ENCODE data around the gene FBXO31.
A peak's percentile ranks its signal among the peaks of the same experiment; 100 is the strongest.
"Not testable (repeated sequence)": the region's sequence is repeated elsewhere in the genome, so short reads cannot be mapped to it uniquely, and the experiment has no call there.

The FBXO31 gene

DNA sequence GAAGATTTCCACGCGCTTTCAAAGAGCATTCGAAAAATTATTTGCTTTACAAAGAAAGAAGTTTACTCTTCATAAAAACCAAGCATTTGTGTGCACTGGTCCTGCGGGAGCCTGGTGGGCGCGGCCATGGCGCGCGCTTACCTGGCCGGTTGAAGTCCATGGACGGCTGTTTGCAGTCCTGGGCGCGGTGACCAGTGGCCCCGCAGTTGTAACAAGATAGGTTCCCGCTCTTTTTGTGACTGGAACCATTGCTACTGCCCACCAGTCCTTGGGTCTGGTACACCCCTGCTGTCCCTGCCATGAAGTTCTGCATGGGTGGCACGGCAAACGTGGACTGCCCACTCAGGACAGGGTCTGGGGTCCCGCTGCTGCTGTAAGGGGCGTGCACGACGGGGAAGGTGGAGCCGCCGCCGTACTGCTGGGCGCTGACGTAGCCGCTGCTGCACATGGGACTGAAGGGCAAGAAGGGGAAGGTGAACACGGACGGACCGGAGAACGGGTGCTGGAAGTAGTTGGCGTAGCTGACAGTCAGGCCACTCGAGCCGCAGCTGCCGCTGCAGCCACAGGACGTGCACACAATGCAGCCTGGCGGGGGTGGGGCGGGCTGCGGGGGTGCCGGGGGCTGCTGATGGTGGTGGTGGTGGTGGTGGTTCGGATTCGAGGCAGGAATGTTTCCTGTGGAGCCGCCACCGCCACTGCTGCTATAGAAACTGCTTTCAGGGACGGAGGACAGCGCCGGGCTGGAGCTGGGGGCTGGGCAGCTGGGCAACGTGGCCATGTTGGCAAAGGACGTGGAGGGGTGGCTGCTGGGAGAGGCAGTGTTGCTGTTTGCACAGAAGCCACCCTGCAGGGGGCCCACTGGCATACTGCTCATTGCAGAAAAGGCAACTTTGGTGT, 28.0 kb upstream of the FBXO31 start:
- DNase-seq (ENCODE audit: low read depth, low spot score): no peak

DNA sequence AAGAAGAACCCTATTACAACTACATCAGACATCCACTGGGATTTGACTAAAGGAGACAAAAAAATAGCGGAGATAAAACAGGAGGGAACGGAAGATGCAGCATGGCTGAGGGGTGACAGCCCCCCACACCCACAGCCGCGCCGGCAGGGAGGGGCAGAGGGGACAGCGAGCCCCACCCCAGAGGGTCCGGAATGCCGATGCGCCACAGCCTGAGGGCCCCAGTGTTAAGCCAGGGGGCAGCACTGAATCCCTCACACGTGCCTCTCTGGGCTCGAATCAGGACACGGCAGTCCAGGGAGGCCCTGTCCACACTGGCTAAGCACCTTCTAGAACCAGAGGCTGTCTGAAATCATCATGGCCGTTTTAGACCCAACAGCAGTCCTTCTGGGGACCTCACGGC, 27.4 kb upstream of the FBXO31 start:
- DNase-seq (ENCODE audit: low read depth, low spot score): no peak

DNA sequence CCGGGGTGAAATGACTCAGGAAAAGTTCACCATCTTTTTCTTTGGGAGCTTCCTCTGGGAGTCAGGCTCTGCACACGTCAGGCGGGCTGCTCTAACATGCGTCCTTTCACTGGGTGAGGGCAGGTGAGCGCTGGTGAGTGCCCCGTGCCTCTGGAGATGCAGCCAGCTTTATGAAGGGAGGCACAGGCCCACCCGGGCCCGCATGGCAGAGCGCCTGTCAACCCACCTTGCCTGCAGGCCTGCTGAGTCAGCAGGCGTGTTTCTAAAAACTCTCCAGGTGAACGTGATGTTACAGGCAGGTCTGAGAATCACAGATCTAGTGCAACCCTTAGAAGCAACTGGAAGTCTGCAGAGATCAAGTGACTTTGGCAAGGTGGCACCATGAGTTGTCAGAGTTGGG, 27.0 kb upstream of the FBXO31 start:
- no peak for DNase-seq (ENCODE audit: low read depth, low spot score)

DNA sequence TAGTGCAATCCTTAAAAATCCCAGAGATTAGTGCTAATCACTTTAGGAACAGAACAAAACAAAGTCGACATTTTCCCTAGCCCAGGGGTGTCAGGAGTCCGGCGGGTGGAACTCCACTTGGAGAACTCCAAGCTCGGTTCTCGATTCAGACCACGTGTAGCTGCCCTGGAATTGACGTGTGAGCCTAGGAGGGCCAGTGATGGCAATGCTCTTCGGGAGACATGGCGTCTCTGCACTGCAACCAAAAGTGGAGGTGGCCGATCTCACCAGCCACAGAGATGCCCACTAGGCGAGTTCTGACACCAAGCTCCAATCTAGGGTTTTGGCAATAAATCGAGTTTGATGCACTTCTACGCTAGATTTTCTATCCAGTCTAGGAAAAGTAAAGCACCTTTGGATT, 26.2 kb upstream of the FBXO31 start:
- DNase-seq (ENCODE audit: low read depth, low spot score): no peak

DNA sequence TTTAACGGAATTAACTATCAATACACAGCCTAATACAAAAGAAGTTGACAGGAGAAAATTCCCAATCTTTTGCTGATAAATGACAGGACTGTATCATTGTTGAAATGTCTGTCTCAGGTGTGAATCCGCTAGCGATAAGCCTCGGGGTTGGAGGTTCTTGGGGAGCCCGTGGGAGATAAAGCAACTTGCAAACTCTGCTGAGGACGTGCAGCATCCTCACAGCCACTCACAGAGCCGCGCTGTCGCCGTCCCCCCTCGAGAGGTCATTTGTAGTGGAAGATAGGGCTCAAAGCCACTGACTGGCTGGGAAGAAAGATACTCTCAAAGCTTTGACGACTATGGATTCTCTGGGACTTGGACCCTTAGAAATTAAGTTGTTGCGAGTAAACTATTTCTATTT, 25.6 kb upstream of the FBXO31 start:
- no peak for DNase-seq (ENCODE audit: low read depth, low spot score)

DNA sequence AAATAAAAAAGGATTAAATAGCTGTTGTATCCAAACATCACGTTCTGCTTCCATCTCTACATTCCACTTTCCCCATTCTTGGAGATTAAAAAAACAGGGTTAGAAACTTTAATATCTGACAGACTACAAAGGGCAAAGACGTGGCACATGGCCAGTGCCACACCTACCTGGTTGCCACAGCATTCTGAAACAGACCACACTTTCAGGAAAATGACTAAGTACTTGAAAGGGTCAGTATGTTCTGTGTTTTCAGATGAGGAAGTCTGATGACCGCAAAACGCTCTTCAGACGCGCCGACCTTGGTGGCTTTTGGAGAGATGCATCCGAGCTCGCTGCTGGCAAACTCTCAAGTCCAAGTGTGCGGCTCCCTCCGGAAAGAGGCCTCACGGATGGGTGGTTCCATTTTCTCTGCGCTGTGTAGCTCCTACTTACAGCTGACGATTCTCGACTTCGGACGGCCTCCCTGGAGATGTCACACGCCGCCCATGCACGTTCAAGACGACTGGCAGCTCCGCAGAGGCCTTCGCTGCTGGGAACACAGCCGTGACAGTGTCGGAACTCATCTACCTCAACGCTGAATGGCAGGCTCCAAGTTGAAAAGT, 24.0 kb upstream of the FBXO31 start:
- DNase-seq (ENCODE audit: low read depth, low spot score): no peak

DNA sequence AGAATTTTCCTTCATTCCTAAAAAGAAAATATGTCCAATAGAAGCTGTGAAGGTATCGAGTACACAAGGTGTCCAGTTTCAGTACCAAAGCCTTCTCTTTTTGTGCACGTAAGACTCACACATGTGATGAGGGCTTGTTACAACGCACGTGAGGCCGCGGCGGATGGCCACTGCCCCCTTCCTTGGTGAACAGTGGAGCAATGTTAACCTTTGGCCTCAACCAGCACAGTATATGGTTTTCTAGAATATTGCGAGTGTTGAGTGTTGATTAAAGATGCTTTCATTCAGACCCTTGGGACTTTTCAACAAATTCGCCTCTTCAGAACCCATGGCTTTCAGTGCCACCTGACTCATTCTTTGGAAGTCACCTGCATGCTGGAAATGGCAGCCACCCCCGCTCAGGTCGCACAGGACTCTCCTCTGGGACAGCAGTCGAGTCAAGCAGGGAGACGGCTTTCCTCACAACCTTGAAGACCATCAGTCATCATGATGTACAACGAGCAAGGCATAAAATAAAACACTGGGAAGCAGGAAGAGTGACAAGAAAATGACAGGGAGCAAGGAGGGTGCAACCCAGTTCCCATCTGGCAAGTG, 23.0 kb upstream of the FBXO31 start:
- no peak for DNase-seq (ENCODE audit: low read depth, low spot score)

DNA sequence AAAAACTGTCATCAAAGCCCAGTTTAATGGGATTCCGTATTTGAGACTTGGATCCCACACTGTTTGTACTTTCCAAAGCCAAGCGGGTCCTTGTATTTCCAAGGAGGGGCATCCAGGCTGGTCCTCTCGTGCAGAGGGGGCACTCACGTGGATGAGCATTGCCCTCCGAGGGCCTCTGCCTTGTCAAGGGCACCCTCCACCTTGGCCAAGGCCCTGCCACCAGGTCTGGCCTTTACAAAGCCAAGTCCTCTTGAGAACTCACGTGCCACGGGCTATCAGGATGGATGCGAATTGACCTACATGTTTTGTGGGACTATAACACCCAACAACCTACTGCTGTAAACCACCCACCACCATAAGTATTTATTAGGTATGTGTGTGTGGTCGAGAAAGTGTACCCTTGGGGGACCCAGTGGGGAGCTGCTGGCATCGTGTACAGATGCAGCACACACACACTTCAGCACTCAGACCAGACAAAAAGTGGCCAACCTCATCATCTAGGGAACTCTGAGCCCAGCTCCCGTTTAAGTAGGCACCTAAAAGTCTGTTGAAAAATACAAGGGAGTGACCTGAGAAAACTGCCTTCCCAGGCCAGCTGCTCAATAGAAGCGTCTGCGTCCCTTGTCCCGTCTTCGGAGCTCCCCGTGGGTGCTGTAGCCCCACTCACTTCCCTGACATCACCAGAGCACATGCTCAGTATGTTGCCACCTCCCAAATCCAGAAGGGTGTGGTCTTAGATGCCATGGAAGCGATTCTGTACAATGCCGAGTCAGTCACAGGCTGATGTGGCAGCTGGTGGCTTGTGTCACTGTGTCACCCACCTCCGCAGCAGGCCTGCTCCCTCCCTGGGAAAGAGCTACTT, 21.4 kb upstream of the FBXO31 start:
- no peak for DNase-seq (ENCODE audit: low read depth, low spot score)

DNA sequence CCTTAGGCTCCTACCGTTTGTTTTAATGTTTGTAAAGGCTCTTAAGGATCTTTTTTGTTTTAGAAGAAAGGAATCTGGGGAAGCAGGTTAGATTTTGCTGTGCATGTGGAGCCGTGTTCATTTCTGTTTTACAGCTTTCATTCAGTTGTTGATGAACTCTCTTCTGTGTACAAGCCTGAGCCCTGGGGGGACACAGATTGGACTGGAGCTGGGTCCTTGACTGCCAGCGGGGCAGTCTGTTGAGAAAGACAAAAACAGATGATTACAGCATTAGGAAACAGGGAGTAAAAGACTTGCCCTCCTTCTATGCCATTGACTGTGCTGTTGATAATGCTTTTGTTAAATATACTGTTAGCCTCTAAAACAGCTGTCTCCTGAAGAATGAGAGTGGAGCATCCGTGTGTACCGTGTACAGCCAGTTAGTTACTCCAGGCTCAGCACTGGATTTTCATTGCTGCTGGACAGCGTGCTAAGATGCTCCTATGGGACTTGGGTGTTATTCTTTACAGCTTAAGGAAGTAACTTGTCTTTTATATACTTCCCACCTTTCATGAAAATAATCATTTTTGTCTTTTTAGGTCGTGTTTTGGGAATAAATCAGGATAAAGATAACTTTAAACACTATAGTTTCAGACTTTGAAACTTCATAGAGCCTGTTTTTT, 11.7 kb upstream of the FBXO31 start:
- DNase-seq (ENCODE audit: low read depth, low spot score): no peak

DNA sequence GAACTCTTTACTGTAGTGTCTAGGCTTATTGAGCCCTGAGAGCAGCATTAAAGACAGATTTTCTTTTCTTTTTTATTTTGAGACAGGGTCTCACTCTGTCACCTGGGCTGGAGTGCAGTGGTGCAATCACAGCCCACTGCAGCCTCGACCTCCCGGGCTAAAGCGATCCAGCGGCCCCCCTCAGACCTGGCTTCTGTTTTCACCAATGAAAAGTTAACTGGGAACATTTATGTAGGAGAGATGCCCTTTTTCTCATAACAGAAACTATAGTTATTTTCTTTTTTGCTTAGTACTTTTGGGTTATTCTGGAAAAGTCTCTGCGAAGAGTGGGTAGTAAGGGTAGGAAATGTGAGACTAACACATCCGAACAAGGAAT, 10.1 kb upstream of the FBXO31 start:
- no peak for DNase-seq (ENCODE audit: low read depth, low spot score)

DNA sequence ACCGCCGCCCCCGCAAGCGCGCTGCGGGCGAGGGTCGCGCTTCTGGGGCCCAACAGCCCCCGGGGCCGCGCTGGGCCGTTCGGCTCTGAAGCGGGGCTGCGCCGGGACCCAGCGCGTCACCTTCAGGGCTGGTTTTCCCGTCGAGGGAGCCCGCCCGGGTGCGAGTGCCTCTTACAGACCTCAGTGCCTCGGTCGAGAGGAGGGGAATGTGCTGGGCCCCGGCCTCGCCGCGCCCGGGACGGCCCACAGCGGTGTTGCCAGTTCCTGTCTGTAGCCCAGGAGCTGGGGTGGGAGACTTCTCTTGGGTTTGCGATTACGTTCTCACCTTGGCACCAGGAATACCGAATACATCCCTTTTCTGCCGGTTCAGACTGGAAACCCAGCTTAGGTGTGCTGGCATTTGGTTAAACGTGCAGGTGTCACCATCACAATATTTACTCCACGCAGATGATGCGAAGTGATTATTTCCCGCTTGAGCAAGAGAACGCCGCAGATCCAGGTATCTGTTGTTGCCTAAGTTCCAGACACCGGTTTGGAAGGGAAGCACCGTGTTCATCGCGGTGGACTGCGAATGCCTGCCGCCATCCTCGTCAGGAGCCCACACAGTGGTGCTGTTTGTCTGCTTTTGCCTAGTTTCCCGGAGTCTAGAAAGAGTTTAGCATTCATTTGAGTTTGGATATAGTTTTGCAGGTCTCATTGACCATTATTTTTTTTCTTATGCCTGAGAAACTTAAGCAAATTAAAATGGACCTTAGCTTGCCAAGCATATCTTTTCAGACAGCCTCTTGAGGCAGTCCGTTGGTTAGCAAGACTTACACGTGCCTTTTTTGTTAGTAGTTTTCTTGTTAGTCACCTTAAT, 9.5 kb upstream of the FBXO31 start:
- DNase-seq (ENCODE audit: low read depth, low spot score): no peak

DNA sequence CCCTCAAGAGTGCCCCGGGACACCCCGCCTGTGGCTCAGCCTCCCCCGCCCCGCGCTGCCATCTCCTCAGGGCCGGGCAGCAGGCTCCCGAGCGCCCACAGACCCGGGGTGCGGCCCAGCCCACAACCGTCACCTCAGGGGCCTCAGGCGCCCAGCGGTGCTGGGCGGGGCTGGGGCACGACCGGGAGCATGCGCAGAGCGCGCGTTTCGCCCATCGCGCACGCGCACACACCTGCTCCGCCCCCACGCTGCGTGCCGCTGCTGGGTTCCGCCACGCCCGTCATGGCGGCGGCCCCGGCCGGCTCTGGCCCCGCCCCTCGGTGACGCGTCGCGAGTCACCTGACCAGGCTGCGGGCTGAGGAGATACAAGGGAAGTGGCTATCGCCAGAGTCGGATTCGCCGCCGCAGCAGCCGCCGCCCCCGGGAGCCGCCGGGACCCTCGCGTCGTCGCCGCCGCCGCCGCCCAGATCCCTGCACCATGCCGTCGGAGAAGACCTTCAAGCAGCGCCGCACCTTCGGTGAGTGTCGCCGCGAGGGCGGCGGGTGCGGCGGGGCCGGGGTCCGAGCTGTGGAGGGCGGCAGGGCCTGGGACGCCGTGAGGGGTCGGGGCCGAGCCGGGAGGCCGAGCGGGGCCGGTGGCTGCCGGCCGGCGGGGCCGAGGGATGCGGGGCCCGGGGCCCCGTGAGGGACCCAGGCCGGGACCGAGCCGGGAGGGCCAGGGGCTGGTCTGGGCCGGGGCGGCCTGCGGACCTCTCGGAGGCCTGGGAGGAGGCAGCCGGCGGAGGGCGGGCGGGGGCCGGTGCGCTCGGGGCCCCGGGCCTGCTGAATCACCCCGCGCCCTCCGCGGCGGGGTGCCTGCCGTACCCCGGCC, 8.6 kb upstream of the FBXO31 start, which contains the start of gene MAP1LC3B:
Gene MAP1LC3B, plus strand, starts transcription at position 387 of the 871 bp plus-strand sequence. Its CDS starts 92 bp downstream, at position 479.
- DNase-seq (ENCODE audit: low read depth, low spot score): peak; percentile 92

DNA sequence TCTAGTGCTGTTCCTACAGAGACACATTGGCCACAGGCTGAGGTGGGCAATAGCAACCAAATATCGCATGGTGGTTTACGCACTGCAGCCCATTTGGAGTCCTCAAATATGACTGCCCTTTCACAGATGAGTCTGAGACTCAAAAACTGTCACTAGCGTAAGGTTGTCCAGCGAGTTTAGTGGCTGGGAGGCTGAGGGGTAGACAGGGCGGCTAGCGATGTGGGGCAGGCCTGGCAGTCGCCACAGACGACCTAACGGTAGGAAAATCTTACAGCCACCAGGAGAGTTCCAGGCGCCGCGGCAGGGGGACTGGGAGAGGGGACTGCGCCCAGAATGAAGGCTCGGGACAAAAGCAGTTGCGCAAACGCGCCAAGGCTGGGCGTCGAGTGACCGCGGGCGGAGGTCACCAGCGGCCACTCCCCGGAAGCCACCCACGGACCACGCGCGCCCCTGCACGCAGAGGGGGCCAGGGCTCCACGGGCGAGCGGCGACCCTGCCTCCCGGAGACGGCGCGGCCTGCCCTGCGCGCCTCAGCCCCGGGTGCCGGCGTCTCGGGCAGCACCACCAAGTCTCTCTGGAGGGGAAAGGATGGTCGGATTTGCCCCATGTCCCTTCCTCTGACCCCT, 7.9 kb upstream of the FBXO31 start:
- DNase-seq (ENCODE audit: low read depth, low spot score): no peak

DNA sequence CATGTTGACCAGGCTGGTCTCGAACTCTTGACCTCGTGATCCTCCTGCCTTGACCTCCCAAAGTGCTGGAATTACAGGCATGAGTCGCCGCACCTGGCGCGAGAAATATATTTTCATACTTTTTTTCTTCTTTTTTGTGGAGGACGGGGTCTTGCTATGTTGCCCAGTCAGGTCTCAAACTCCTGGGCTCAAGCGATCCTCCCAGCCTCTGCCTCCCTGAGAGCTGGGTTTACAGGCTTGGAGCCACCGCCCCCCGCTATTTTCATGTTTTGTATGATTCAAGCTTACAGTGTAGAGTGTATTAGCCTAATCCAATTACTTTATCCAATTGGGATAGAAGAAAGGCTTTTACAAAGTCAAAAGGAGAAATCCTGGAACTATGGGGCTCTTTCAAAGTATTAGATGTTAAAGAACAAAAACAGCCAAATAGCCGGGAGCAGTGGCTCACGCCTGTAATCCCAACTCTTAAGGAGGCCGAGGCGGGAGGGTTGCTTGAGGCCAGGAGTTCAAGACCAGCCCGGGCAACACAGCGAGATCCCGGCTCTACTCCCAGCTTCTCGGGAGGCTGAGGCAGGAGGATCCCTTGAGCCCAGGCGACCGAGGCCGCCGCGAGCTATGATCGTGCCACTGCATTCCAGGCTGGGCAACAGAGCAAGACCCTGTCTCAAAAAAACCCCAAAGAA, 7.2 kb upstream of the FBXO31 start:
- no peak for DNase-seq (ENCODE audit: low read depth, low spot score)

DNA sequence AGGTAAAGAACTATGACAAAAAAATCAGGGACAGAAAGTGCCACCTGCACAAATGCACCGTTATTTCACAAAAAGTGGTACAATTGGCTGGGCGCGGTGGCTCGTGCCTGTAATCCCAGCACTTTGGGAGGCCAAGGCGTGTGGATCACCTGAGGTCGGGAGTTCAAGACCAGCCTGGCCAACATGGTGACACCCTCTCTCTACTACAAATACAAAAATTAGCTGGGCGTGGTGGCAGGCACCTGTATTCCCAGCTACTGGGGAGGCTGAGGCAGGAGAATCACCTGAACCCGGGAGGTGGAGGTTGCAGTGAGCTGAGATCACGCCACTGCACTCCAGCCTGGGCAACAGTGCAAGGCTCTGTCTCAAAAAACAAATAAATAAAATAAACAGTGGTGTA, 6.3 kb upstream of the FBXO31 start:
- DNase-seq (ENCODE audit: low read depth, low spot score): not testable (repeated sequence)

DNA sequence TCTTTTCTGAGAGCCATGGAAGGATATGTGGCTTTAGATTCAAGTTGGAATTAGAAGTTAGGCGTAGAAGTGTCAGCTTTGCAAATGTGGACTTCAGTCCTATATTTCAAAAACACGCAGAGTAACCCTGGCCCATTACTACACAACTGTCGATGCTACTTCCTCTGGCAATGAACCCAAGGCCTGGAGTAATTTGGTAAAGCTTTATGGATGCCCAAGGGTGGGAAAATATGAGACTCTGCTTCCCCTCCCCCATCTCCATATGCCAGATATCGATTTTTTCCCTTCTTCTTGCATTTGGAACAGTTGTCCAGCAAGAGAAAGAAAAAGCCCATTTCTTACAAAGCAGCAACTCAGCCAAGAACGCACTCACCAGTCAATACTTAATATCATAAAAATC, 5.7 kb upstream of the FBXO31 start:
- no peak for DNase-seq (ENCODE audit: low read depth, low spot score)

DNA sequence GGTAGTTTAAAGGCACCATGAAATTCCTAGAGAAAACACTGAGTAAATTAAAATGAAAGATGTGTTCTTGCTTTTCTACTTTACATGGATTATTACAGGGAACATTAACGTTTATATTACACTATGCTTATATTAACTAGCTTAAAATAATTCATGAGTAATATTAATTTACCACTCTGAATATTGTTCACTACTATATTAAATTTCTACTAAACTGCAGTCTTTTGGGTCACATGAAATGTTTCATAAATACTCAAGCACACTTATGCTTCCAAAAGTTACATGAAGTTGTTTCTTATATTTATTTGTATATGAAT, 5.2 kb upstream of the FBXO31 start:
- no peak for DNase-seq (ENCODE audit: low read depth, low spot score)

All from brain pericyte (primary cell).